Esophagus muscularis mucosa (tissue), 4 donors: ENCODE data around the gene STOX1. TPM values are rescaled to one million over a fixed set of nuclear protein-coding genes. Genes with fewer than 3 reads are reported as not detected.

Experiments used
- DNase-seq: peaks from one replicate; pipeline ENCODE4 v3.0.0-alpha.2; 2017; ENCODE audit errors: extremely low spot score
- H3K27ac ChIP-seq, 4 donors: fragments of 200-600 bp; sonication (generic); replicated peaks in 1 of 4; 1 replicate in 3 of 4; 2 replicates in 1 of 4; pipeline ENCODE4 v1.5.1; 2016 to 2019; ENCODE audit warnings: mild to moderate bottlenecking in 1 of 4
- H3K27me3 ChIP-seq, 4 donors: fragments of 200-600 bp; sonication (generic); one replicate each; pipeline versions ENCODE4 v1.5.1 to v1.6.0; 2016 to 2019
- H3K36me3 ChIP-seq, 4 donors: fragments of 200-600 bp; sonication (generic); one replicate each; pipeline ENCODE4 v1.5.1; 2016 to 2019
- H3K4me1 ChIP-seq, 4 donors: fragments of 200-600 bp; sonication (generic); one replicate each; pipeline ENCODE4 v1.5.1; 2016 to 2019
- H3K4me3 ChIP-seq, 4 donors: fragments of 200-600 bp; sonication (generic); 1 replicate in 2 of 4; 2 replicates in 2 of 4; pipeline ENCODE4 v1.5.1; 2016 to 2019; ENCODE audit warnings: mild to moderate bottlenecking in 4 of 4, moderate library complexity in 1 of 4
- H3K9me3 ChIP-seq, 4 donors: fragments of 200-600 bp; sonication (generic); 1 replicate in 3 of 4; 2 replicates in 1 of 4; pipeline ENCODE4 v1.5.1; 2016 to 2019
- CTCF ChIP-seq, 3 experiments: fragments of 200-600 bp in 2 of 3; fragments of 450-650 bp in 1 of 3; sonication (generic) in 2 of 3; IDR thresholded peaks; one replicate each; pipeline ENCODE4 v1.5.1; 2017 to 2019; ENCODE audit warnings: antibody characterized with exemption in 3 of 3, mild to moderate bottlenecking in 2 of 3, moderate library complexity in 1 of 3
- EP300 ChIP-seq: sonication (generic); formaldehyde crosslinking; IDR thresholded peaks from one replicate; pipeline ENCODE4 v1.6.1; 2017; ENCODE audit warnings: antibody characterized with exemption
- POLR2A ChIP-seq: fragments of 450-650 bp; IDR thresholded peaks from one replicate; pipeline ENCODE4 v1.6.1; 2017; ENCODE audit warnings: antibody characterized with exemption, moderate library complexity, mild to moderate bottlenecking, low read depth
- POLR2AphosphoS5 ChIP-seq, 2 donors: sonication (generic); formaldehyde crosslinking; IDR thresholded peaks; one replicate each; pipeline ENCODE4 v1.6.1; 2017; ENCODE audit warnings: antibody characterized with exemption in 2 of 2
- WGBS: methylation state at CpG from one replicate; pipeline ENCODE4 v1.1.5; 2018; 5-methylcytosine and 5-hydroxymethylcytosine counted together
- intact Hi-C: fragments of 100-400 bp; cut with DNase I; formaldehyde crosslinking; loops from one replicate; pipeline ENCODE4 v1.15.1; 2023
- total RNA-seq, 4 donors: library from RNA; depleted of rRNA; stranded (reverse); fragments of >200 nt; gene quantifications; one replicate each; pipeline versions ENCODE4 v1.1.0 to v1.2.1, GENCODE V29; 2016

Gene STOX1
- total RNA-seq, 4 donors from 2014 or later, result 3.0 to 13.6 (median 10.0) TPM

GRCh38 chr10:68876246-68877138 is 49.2 kb downstream of the STOX1 start:
- no peaks in the 10 kb centered on the region for H3K27me3 ChIP-seq
- H3K36me3 ChIP-seq, result no peaks in the 10 kb centered on the region
- no peaks in the 10 kb centered on the region for H3K9me3 ChIP-seq
- peak overlapping the region in 1 of 4 donors; percentile 21 for H3K27ac ChIP-seq
- TF ChIP-seq CTCF (IDR thresholded peaks at IDR 0.05) (no peak), EP300 (no peak)
- 71% methylated on average over 15 of the region's 15 CpGs for WGBS
- peaks cover 4 to 30% (median 18%) of the 10 kb centered on the region in 4 donors for H3K4me1 ChIP-seq
- no peak for DNase-seq
- intact Hi-C loops, result no loop called here
- no peak overlapping the region for H3K4me3 ChIP-seq

- no peaks in the 10 kb centered on the region for H3K27me3 ChIP-seq
- H3K4me3 ChIP-seq, result no peak overlapping the region
- TF ChIP-seq CTCF (IDR thresholded peaks at IDR 0.05), result no peak
- TF ChIP-seq POLR2AphosphoS5 (IDR thresholded peaks at IDR 0.05), result no peak
- no peak for TF ChIP-seq EP300
- no peak for TF ChIP-seq POLR2A
- WGBS, result 100% methylated on average over 1 of the region's 1 CpG
- H3K36me3 ChIP-seq, result no peaks in the 10 kb centered on the region
- no peaks in the 10 kb centered on the region for H3K9me3 ChIP-seq
- no peak overlapping the region for H3K27ac ChIP-seq
- no peak for DNase-seq
- intact Hi-C loops, result no loop called here
- H3K4me1 ChIP-seq, result peaks cover 0 to 20% (median 8%) of the 10 kb centered on the region in 4 donors
Measured at GRCh38 chr10:68877482-68878110, 50.3 kb downstream of the STOX1 start.

GRCh38 chr10:68878496-68878895 is 51.2 kb downstream of the STOX1 start:
- Histone ChIP-seq H3K4me1 (peaks cover 0 to 15% (median 3%) of the 10 kb centered on the region in 4 donors), H3K27ac (no peak overlapping the region), H3K4me3 (no peak overlapping the region), H3K9me3 (no peaks in the 10 kb centered on the region), H3K36me3 (no peaks in the 10 kb centered on the region), H3K27me3 (no peaks in the 10 kb centered on the region)
- DNase-seq, result no peak
- intact Hi-C loops, result no loop called here
- TF ChIP-seq CTCF (IDR thresholded peaks at IDR 0.05), result no peak
- no peak for TF ChIP-seq POLR2A
- no peak for TF ChIP-seq POLR2AphosphoS5 (IDR thresholded peaks at IDR 0.05)

GRCh38 chr10:68879628-68880027 is 52.3 kb downstream of the STOX1 start:
- no peaks in the 10 kb centered on the region for H3K9me3 ChIP-seq
- H3K36me3 ChIP-seq, result no peaks in the 10 kb centered on the region
- no peaks in the 10 kb centered on the region for H3K27me3 ChIP-seq
- no peak for TF ChIP-seq EP300
- no peak for TF ChIP-seq CTCF (IDR thresholded peaks at IDR 0.05)
- TF ChIP-seq POLR2AphosphoS5 (IDR thresholded peaks at IDR 0.05), result no peak
- TF ChIP-seq POLR2A, result no peak
- intact Hi-C loops, result no loop called here
- no peak overlapping the region for H3K27ac ChIP-seq
- peaks cover 0 to 15% (median 3%) of the 10 kb centered on the region in 4 donors for H3K4me1 ChIP-seq
- DNase-seq, result no peak
- 81% methylated on average over 2 of the region's 2 CpGs for WGBS
- H3K4me3 ChIP-seq, result no peak overlapping the region
